HG03066 (cell line): Measurements from ENCODE around the gene ABCG2.
A peak's percentile ranks its signal among the peaks of the same experiment; 100 is the strongest.
"Not testable (repeated sequence)": the region's sequence is repeated elsewhere in the genome, so short reads cannot be mapped to it uniquely, and the experiment has no call there.

Source experiments
- ATAC-seq: cut with Tn5 transposase; IDR thresholded peaks from one replicate; pipeline ENCODE4 v1.9.1; 2021; ENCODE audit warnings: low read depth; ENCODE audit not compliant: unreplicated experiment

The ABCG2 gene

GRCh38 chr4:88169298-88169697 lies 10.9 kb upstream of the ABCG2 start:
- ATAC-seq, result no peak

GRCh38 chr4:88166608-88167007 lies 8.2 kb upstream of the ABCG2 start:
- no peak for ATAC-seq

DNA sequence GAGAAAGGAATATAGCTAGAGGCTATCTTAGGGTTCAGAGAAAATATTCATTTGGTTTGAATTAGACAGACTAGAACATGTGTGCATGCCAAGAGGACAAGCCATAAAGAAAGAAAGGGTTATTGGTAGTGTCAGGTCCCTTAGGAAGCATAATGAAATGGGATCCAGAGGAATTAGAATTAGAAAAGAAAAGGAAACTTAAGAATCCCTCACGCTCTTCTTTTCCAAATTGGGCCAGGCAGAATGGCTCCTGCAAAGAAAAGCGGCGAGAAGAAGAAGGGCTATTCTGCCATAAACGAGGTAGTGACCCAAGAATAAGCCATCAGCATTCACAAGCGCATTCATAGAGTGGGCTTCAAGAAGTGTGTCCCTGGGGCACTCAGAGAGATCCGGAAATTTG lies 4.9 kb upstream of the ABCG2 start:
- ATAC-seq, result no peak

DNA sequence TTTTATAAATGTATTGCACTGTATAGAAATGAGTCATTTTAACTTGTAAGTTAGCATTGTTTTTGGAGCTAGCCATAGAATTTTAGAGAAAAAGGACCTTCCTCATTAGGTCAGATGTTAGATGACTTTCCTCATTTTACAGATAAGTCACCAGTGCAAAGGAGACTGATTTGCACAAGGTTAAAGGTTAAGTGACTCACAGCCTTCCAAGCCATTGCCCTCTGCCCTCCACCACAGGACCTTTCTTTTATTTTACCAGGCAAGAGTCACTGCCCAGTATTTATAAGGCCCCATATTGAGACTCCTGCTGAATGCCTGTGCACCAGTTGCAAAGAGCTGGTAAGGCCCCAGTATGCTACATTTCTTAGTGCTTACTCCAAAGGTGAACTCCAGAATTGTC lies 4.2 kb upstream of the ABCG2 start:
- ATAC-seq, result no peak

DNA sequence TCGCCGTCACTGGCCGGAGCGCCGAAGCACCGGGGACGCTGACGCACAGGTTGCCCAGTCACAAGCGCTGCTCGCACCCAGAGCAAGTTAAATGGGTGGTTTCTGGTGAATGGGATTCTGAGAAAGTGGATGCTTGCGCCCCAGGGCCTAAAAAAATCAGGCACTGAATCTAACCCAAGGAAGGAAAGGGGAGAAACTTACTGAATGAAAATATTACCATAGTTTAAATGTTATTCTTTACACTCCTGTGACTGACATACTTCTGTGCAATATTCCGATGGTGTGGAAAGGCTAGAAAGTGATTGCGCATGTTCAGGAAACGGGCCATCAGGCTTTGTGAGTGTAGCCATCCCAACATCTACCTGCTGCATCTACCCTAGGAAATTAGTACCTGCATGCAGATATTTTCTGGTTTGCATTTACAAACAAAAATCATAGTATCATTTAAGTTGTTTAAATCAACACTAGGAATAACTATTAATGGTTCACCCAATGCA lies 838 bp upstream of the ABCG2 start:
- ATAC-seq, result no peak

- ATAC-seq, result peak; percentile 36
These were observed 376 bp downstream of the ABCG2 start for GRCh38 chr4:88158038-88158488.

- not testable (repeated sequence) for ATAC-seq
These were observed 6.1 kb downstream of the ABCG2 start for GRCh38 chr4:88152331-88152730.

DNA sequence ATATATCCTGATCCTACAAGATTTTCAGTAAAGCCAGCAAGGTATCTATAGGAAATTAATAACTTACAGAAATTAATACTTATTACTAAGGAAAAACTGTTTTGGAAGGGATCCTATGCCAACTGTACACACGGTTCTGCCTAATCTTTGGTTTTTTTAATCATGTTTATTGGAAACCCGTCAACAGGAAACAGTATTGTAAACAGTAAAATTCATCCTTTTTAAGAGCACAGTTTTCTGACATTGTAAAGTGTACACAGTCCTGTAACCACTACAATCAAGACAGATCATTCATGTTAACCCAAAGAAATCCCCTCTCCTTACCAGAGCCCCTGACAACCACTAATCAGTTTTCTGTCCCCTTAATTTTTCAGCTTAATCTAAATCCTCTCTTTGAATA lies 9.9 kb downstream of the ABCG2 start:
- no peak for ATAC-seq

DNA sequence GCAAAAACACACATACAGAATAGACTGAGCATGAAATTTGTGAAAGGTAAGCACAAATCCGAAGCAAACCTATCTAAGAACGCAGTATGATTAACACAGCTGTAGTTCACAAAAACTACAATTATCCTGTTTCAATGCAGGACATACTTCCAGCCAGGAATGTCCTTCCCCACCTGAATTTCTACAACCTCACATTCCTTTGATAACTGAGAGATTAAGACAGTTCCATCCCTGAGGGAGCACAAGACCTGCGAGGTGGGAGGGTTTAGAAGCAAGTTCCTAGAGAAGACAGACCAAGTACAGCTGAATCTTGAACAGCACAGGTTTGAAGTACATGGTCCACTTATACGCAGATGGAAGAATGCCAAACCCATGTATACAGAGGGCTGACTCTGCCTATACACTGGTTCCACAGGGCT lies 10.6 kb downstream of the ABCG2 start:
- ATAC-seq, result no peak

DNA sequence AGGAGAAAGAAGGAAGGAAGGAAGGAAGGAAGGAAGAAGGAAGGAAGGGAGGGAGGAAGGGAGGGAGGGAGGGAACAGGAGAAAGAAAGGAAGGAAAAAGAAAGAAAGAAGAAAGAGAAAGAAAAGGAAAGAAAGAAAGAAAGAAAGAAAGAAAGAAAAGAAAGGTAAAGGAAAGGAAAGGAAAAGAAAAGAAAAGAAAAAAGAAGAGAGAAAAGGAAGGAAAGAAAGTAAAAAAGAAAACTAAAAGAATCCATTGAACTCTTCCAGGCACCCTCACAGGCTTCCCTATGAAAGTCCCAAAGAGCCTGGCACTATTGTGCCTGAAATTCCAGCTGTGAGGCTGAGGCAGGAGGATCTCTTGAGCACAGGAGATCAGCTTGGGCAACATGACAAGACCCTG lies 11.5 kb downstream of the ABCG2 start:
- no peak for ATAC-seq

DNA sequence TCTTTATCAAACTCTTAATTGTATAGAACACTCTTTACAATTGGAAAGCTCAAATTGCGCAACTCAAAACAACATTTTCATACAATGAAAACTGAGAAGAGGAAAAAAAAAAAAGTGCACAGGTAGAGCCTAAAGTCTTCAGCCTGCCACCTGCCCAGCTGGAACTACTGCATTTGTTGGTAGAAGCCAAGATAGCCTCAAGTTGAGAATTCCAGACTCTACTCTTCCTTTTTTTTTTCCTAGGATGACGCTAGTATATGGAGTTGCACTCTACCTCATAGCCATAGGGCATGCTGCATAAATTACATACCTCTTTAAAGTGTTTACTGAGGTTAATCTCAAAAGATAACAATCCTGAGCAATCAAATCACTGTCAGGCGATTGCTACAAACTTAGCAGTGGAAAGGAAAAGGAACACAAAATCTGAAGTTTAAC lies 13.6 kb downstream of the ABCG2 start:
- ATAC-seq, result no peak

- no peak for ATAC-seq
These were observed 14.4 kb downstream of the ABCG2 start for GRCh38 chr4:88144048-88144447.

DNA sequence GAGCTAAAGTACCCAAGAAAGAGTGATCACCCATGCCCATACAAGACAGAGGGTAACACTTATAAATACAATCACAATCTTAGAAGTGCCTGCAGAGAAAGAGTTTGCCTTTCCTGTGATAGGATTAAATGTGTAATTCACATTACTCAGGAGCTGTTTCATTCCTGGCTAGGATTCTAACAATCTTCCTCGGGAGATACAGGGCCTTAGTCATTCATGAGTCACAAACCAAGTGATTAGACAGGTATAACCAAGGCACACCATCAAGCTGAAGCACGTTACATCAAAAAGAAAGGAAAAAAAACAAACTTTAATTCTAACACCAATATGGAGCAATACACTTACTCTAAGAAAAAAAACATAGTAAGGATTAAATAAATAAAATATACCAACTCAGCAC lies 14.9 kb downstream of the ABCG2 start:
- ATAC-seq, result no peak

GRCh38 chr4:88138561-88138960 lies 19.9 kb downstream of the ABCG2 start:
- ATAC-seq, result no peak

GRCh38 chr4:88137112-88137511 lies 21.3 kb downstream of the ABCG2 start:
- ATAC-seq, result no peak

DNA sequence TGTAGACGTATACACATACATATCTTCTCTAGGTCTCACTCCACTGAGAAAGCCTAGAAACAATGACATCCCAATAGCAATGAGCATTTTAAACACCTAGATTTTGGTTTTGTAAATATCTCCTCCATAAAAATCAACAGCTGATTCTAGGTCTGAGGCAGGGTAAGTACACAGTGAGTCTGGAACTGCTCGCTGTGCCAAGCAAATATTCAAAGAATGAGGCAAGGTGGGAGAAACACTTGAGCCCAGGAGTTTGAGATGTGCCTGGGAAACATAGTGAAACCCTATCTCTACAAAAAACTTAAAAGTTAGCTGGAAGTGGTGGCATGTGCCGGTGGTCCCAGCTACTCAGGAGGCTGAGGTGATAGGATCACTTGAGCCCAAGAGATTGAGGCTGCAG lies 22.2 kb downstream of the ABCG2 start:
- ATAC-seq, result no peak

DNA sequence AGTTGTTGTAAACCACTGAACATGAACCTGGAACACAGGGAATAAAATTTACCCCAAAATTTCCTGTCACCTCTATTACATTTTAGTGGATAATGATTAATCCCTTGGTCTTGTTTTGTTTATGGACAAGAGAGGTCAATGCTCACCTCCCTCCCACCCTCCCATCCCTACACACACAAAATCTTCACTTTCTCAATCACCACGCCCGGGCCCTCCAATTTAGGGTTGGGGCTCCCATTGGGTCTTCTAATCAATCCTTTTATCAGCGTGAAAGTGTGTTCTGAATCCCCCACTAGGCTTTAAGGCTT lies 23.1 kb downstream of the ABCG2 start:
- ATAC-seq, result no peak

- ATAC-seq, result no peak
These were observed 23.7 kb downstream of the ABCG2 start for GRCh38 chr4:88134536-88135355.

- ATAC-seq, result no peak
These were observed 24.3 kb downstream of the ABCG2 start for GRCh38 chr4:88134111-88134510.

DNA sequence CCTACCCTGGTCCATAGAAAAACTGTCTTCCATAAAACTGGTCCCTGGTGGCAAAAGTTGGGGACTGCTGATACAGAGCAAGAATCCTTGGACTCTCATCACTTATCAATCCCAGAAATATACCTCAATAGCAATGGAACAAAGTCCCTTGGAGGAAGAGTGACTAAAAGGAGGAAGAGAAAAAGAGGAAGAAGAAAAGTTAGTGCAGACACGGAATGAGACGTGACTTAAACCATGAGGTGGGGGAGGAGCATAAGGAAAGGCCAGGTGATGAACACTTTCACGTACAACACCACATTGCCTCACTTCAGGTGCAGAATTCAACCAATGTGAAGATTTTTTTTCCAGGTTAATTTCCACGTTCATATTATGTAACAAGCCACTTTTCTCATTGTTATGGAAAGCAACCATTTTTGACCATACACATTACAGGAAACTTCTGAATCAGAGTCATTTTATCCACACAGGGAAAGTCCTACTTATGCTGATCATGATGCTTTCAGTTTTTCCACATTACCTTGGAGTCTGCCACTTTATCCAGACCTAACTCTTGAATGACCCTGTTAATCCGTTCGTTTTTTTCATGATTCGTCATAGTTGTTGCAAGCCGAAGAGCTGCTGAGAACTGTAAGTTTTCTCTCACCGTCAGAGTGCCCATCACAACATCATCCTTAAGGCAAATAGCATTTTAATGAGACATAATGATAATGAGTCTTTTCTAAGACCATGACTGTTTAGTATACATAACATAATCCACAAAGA lies 27.7 kb downstream of the ABCG2 start:
- no peak for ATAC-seq

DNA sequence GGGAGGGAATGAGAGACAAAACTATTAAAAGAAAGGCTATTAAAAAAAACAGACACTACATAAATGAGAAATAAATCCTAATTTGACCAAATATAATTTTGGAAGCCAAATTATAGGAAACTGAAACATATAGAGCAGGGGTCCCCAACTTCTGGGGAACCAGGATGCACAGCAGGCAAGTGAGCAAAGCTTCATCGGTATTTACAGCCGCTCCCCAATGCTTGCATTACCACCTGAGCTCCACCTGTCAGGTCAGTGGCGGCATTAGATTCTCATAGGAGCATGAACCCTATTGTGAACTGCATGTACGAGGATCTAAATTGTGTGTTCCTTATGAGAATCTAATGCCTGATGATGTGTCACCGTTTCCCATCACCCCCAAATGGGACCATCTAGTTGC lies 28.4 kb downstream of the ABCG2 start:
- ATAC-seq, result no peak

- ATAC-seq, result not testable (repeated sequence)
These were observed 36.2 kb downstream of the ABCG2 start for GRCh38 chr4:88122260-88122659.
